ENCODE results near the gene GANAB. TPM values are rescaled to one million over a fixed set of nuclear protein-coding genes. Genes with fewer than 3 reads are reported as not detected.
A peak's percentile ranks its signal among the peaks of the same experiment; 100 is the strongest.

The GANAB gene
- total and polyA plus RNA-seq, 2 of the 13 experiments (the other 11 are each of a cell fraction or from before 2014, with no cell fraction given), result 99.5 to 234 TPM

DNA sequence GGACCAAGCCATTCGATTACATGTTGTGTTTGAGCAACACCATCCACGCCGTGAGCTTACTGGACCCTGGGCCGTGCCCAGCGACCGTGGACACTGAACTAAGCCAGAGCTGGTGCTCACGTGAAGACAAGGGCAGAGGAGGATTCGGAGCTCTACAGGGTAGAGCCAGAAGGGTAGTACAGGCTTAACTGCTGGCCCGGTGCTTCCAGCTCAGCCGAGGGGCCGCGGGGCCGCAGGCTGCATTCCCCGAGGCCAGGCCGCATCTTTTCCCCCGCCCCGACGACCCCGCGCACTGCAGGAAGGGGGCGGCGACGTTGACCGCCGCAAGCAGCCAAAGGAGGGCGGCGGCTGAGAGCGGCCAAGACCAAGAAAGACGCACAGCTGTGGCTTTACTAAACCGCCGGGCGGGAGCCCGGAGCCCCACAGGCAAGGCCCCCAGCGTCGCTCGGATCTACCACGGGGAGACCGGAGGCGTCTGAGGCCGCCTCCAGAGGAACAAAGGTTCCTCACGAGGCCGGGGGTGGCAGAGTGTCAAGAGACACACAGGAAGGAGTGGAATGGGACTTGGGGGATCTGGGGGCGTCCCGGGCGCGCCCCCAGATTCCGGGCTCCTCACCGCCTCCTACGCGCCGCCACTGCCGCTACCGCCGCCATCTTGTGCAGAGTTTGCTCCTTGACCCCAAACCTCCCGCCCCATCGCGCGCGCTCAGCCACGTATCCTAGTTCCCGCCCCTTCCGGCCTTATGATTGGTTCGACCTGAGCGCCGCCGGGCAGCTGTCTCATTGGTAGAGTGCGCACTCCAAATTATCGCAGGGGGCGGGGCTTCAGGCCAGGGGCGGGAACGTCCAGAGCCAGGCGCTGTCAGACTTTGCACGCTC is at the start of gene GANAB (continued):
- TF ChIP-seq, protein P1, sequence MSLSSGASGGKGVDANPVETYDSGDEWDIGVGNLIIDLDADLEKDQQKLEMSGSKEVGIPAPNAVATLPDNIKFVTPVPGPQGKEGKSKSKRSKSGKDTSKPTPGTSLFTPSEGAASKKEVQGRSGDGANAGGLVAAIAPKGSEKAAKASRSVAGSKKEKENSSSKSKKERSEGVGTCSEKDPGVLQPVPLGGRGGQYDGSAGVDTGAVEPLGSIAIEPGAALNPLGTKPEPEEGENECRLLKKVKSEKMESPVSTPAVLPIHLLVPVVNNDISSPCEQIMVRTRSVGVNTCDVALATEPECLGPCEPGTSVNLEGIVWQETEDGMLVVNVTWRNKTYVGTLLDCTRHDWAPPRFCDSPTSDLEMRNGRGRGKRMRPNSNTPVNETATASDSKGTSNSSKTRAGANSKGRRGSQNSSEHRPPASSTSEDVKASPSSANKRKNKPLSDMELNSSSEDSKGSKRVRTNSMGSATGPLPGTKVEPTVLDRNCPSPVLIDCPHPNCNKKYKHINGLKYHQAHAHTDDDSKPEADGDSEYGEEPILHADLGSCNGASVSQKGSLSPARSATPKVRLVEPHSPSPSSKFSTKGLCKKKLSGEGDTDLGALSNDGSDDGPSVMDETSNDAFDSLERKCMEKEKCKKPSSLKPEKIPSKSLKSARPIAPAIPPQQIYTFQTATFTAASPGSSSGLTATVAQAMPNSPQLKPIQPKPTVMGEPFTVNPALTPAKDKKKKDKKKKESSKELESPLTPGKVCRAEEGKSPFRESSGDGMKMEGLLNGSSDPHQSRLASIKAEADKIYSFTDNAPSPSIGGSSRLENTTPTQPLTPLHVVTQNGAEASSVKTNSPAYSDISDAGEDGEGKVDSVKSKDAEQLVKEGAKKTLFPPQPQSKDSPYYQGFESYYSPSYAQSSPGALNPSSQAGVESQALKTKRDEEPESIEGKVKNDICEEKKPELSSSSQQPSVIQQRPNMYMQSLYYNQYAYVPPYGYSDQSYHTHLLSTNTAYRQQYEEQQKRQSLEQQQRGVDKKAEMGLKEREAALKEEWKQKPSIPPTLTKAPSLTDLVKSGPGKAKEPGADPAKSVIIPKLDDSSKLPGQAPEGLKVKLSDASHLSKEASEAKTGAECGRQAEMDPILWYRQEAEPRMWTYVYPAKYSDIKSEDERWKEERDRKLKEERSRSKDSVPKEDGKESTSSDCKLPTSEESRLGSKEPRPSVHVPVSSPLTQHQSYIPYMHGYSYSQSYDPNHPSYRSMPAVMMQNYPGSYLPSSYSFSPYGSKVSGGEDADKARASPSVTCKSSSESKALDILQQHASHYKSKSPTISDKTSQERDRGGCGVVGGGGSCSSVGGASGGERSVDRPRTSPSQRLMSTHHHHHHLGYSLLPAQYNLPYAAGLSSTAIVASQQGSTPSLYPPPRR (CRISPR knock-in tag; IDR thresholded peaks at IDR 0.05; ENCODE audit: borderline replicate concordance), result no peak; the same call in 1 of the 2 replicates
- TF ChIP-seq, protein P2, sequence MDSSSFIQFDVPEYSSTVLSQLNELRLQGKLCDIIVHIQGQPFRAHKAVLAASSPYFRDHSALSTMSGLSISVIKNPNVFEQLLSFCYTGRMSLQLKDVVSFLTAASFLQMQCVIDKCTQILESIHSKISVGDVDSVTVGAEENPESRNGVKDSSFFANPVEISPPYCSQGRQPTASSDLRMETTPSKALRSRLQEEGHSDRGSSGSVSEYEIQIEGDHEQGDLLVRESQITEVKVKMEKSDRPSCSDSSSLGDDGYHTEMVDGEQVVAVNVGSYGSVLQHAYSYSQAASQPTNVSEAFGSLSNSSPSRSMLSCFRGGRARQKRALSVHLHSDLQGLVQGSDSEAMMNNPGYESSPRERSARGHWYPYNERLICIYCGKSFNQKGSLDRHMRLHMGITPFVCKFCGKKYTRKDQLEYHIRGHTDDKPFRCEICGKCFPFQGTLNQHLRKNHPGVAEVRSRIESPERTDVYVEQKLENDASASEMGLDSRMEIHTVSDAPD (CRISPR knock-in tag; IDR thresholded peaks at IDR 0.05), result peak; percentile 69
- TF ChIP-seq HOXA5 (CRISPR knock-in tag; IDR thresholded peaks at IDR 0.05), result no peak
- TF ChIP-seq ZNF251 (CRISPR knock-in tag; IDR thresholded peaks at IDR 0.05), result no peak
- TF ChIP-seq, protein P3, sequence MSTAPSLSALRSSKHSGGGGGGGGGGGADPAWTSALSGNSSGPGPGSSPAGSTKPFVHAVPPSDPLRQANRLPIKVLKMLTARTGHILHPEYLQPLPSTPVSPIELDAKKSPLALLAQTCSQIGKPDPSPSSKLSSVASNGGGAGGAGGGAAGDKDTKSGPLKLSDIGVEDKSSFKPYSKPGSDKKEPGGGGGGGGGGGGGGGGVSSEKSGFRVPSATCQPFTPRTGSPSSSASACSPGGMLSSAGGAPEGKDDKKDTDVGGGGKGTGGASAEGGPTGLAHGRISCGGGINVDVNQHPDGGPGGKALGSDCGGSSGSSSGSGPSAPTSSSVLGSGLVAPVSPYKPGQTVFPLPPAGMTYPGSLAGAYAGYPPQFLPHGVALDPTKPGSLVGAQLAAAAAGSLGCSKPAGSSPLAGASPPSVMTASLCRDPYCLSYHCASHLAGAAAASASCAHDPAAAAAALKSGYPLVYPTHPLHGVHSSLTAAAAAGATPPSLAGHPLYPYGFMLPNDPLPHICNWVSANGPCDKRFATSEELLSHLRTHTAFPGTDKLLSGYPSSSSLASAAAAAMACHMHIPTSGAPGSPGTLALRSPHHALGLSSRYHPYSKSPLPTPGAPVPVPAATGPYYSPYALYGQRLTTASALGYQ (CRISPR knock-in tag; IDR thresholded peaks at IDR 0.05), result no peak
- no peak for TF ChIP-seq ZNF550 (CRISPR knock-in tag; IDR thresholded peaks at IDR 0.05; ENCODE audit: borderline replicate concordance)
- TF ChIP-seq, protein P4, sequence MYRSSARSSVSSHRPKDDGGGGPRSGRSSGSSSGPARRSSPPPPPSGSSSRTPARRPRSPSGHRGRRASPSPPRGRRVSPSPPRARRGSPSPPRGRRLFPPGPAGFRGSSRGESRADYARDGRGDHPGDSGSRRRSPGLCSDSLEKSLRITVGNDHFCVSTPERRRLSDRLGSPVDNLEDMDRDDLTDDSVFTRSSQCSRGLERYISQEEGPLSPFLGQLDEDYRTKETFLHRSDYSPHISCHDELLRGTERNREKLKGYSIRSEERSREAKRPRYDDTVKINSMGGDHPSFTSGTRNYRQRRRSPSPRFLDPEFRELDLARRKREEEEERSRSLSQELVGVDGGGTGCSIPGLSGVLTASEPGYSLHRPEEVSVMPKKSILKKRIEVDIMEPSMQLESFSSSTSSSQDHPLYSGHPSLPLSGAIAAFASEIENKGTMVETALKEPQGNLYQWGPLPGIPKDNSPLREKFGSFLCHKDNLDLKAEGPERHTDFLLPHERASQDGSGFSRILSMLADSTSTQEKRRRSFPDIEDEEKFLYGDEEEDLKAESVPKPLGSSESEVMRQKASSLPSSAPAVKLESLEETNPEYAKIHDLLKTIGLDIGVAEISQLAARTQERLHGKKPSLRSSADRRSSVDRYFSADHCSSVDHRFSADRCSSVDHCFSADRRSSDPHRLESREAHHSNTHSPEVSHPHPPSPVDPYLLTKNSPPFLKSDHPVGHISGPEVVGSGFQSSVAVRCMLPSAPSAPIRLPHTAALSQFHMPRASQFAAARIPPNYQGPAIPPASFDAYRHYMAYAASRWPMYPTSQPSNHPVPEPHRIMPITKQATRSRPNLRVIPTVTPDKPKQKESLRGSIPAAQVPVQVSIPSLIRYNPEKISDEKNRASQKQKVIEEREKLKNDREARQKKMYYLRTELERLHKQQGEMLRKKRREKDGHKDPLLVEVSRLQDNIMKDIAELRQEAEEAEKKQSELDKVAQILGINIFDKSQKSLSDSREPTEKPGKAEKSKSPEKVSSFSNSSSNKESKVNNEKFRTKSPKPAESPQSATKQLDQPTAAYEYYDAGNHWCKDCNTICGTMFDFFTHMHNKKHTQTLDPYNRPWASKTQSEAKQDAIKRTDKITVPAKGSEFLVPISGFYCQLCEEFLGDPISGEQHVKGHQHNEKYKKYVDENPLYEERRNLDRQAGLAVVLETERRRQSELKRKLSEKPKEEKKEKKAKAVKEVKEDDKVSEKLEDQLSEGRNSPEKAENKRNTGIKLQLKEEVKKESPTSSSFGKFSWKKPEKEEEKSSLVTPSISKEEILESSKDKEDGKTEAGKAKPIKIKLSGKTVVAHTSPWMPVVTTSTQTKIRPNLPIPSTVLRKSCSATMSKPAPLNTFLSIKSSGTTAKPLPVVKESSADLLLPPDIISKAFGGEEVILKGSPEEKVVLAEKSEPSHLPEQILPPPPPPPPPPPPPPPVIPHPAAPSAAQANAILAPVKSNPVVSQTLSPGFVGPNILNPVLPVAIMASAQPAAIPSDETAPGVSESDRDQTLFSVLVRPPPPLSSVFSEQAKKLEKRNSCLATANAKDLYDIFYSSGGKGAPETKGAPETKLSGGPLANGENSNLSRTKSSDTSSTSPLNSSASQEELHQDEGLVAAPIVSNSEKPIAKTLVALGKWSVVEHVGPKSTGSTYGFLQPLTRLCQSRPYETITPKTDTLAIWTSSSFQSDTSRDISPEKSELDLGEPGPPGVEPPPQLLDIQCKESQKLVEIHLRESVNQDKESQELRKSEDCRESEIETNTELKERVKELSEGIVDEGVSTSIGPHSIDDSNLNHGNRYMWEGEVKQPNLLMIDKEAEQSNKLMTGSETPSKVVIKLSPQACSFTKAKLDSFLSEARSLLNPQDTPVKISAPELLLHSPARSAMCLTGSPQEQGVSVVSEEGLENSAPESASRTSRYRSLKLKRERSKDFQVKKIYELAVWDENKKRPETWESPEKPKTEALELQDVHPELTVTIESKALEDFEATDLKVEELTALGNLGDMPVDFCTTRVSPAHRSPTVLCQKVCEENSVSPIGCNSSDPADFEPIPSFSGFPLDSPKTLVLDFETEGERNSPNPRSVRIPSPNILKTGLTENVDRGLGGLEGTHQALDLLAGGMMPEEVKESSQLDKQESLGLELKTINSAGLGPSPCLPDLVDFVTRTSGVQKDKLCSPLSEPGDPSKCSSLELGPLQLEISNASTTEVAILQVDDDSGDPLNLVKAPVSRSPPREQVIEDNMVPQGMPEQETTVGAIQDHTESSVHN (CRISPR knock-in tag; IDR thresholded peaks at IDR 0.05), result no peak
- no peak for TF ChIP-seq ZNF589 (CRISPR knock-in tag; conservative IDR thresholded peaks at IDR 0.05)
- TF ChIP-seq, protein P5, sequence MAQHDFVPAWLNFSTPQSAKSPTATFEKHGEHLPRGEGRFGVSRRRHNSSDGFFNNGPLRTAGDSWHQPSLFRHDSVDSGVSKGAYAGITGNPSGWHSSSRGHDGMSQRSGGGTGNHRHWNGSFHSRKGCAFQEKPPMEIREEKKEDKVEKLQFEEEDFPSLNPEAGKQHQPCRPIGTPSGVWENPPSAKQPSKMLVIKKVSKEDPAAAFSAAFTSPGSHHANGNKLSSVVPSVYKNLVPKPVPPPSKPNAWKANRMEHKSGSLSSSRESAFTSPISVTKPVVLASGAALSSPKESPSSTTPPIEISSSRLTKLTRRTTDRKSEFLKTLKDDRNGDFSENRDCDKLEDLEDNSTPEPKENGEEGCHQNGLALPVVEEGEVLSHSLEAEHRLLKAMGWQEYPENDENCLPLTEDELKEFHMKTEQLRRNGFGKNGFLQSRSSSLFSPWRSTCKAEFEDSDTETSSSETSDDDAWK (CRISPR knock-in tag; IDR thresholded peaks at IDR 0.05), result no peak
